ENCODE data around the gene PCDH11X. TPM values are rescaled to one million over a fixed set of nuclear protein-coding genes. Genes with fewer than 3 reads are reported as not detected.
"Not testable (repeated sequence)": the region's sequence is repeated elsewhere in the genome, so short reads cannot be mapped to it uniquely, and the experiment has no call there.

The PCDH11X gene
- 1 to 10 TPM; 3.6 to 7.4 (median 6.9) TPM for total RNA-seq

GRCh38 chrX:91779135-91779534, at the start of gene PCDH11X:
Gene PCDH11X, plus strand, starts transcription at chrX:91779375. Its CDS starts 56,130 bp downstream, at chrX:91835505.
- H3K36me3 ChIP-seq; H3K9me3 ChIP-seq; H3K4me3 ChIP-seq; intact Hi-C loops (cut with DNase I; ENCODE audit: low total_unique reads); H3K4me1 ChIP-seq; H3K27ac ChIP-seq; DNase-seq: not testable (repeated sequence)
- peaks cover 0 to 13% of the 10 kb centered on the region in 2 donors for H3K27me3 ChIP-seq

GRCh38 chrX:91747446-91747845, 31.7 kb upstream of the PCDH11X start:
- intact Hi-C loops (cut with DNase I; ENCODE audit: low total_unique reads); H3K9me3 ChIP-seq; H3K36me3 ChIP-seq; H3K27me3 ChIP-seq; DNase-seq; H3K4me3 ChIP-seq; H3K27ac ChIP-seq; H3K4me1 ChIP-seq: not testable (repeated sequence)

- H3K27ac ChIP-seq; DNase-seq; H3K27me3 ChIP-seq; H3K4me3 ChIP-seq; intact Hi-C loops (cut with DNase I; ENCODE audit: low total_unique reads); H3K9me3 ChIP-seq; H3K36me3 ChIP-seq; H3K4me1 ChIP-seq: not testable (repeated sequence)
Measured at GRCh38 chrX:91753022-91753421, 26.2 kb upstream of the PCDH11X start.

- H3K36me3 ChIP-seq; H3K4me1 ChIP-seq; DNase-seq; intact Hi-C loops (cut with DNase I; ENCODE audit: low total_unique reads); H3K9me3 ChIP-seq; H3K4me3 ChIP-seq; H3K27ac ChIP-seq; H3K27me3 ChIP-seq: not testable (repeated sequence)
Measured at GRCh38 chrX:91770619-91771488, 8.3 kb upstream of the PCDH11X start.

- H3K9me3 ChIP-seq; H3K4me1 ChIP-seq; H3K36me3 ChIP-seq; intact Hi-C loops (cut with DNase I; ENCODE audit: low total_unique reads); DNase-seq; H3K27ac ChIP-seq; H3K4me3 ChIP-seq; H3K27me3 ChIP-seq: not testable (repeated sequence)
Measured at GRCh38 chrX:91773943-91774342, 5.2 kb upstream of the PCDH11X start.

GRCh38 chrX:91780008-91780407, 833 bp downstream of the PCDH11X start:
- H3K4me3 ChIP-seq; H3K4me1 ChIP-seq; DNase-seq; H3K27ac ChIP-seq; H3K9me3 ChIP-seq; H3K36me3 ChIP-seq; intact Hi-C loops (cut with DNase I; ENCODE audit: low total_unique reads): not testable (repeated sequence)
- H3K27me3 ChIP-seq: peaks cover 0 to 13% of the 10 kb centered on the region in 2 donors

GRCh38 chrX:91780698-91781097, 1.5 kb downstream of the PCDH11X start:
- H3K36me3 ChIP-seq; H3K27ac ChIP-seq; H3K4me1 ChIP-seq; H3K4me3 ChIP-seq; DNase-seq; intact Hi-C loops (cut with DNase I; ENCODE audit: low total_unique reads); H3K9me3 ChIP-seq: not testable (repeated sequence)
- peaks cover 0 to 13% of the 10 kb centered on the region in 2 donors for H3K27me3 ChIP-seq

- H3K4me3 ChIP-seq; DNase-seq; H3K9me3 ChIP-seq; H3K36me3 ChIP-seq; intact Hi-C loops (cut with DNase I; ENCODE audit: low total_unique reads); H3K27ac ChIP-seq; H3K4me1 ChIP-seq: not testable (repeated sequence)
- peaks cover 0 to 13% of the 10 kb centered on the region in 2 donors for H3K27me3 ChIP-seq
Measured at GRCh38 chrX:91781553-91782298, 2.6 kb downstream of the PCDH11X start.

- H3K27ac ChIP-seq; H3K4me1 ChIP-seq; DNase-seq; H3K36me3 ChIP-seq; intact Hi-C loops (cut with DNase I; ENCODE audit: low total_unique reads); H3K9me3 ChIP-seq; H3K4me3 ChIP-seq: not testable (repeated sequence)
- H3K27me3 ChIP-seq: peaks cover 0 to 13% of the 10 kb centered on the region in 2 donors
Measured at GRCh38 chrX:91782825-91783224, 3.6 kb downstream of the PCDH11X start.

- intact Hi-C loops (cut with DNase I; ENCODE audit: low total_unique reads); DNase-seq; H3K36me3 ChIP-seq; H3K4me1 ChIP-seq; H3K9me3 ChIP-seq; H3K27me3 ChIP-seq; H3K27ac ChIP-seq; H3K4me3 ChIP-seq: not testable (repeated sequence)
Measured at GRCh38 chrX:91817537-91817936, 38.4 kb downstream of the PCDH11X start.

- intact Hi-C loops (cut with DNase I; ENCODE audit: low total_unique reads); H3K27me3 ChIP-seq; DNase-seq: not testable (repeated sequence)
Measured at GRCh38 chrX:91825321-91825720, 46.1 kb downstream of the PCDH11X start.

More at GRCh38 chrX:91825321-91825720, 46.1 kb downstream of the PCDH11X start:
- not testable (repeated sequence) for H3K36me3 ChIP-seq, H3K4me1 ChIP-seq, H3K9me3 ChIP-seq, H3K27ac ChIP-seq, H3K4me3 ChIP-seq

Measured in uterus (tissue), 4 donors.